ENCODE measurements around the gene TRIM47.
"Not testable (repeated sequence)": the region's sequence is repeated elsewhere in the genome, so short reads cannot be mapped to it uniquely, and the experiment has no call there.

TRIM47 gene

GRCh38 chr17:75891022-75891604 is 12.7 kb upstream of the TRIM47 start:
- DNase-seq, result no peak

GRCh38 chr17:75889454-75889853 is 11.1 kb upstream of the TRIM47 start:
- no peak for DNase-seq

GRCh38 chr17:75888484-75888883 is 10.1 kb upstream of the TRIM47 start:
- DNase-seq, result no peak

GRCh38 chr17:75885860-75886259 is 7.5 kb upstream of the TRIM47 start:
- DNase-seq, result not testable (repeated sequence)

- DNase-seq, result no peak
These were observed 7.0 kb upstream of the TRIM47 start for GRCh38 chr17:75885431-75885830.

- DNase-seq, result no peak
These were observed 3.5 kb upstream of the TRIM47 start for GRCh38 chr17:75881678-75882454.

- no peak for DNase-seq
These were observed 1.9 kb upstream of the TRIM47 start for GRCh38 chr17:75880266-75880665.

- DNase-seq, result no peak
These were observed 618 bp downstream of the TRIM47 start for GRCh38 chr17:75877752-75878173.

- peak; percentile 56 for DNase-seq
These were observed 1.2 kb downstream of the TRIM47 start for GRCh38 chr17:75876938-75877751.

- no peak for DNase-seq
These were observed 2.0 kb downstream of the TRIM47 start for GRCh38 chr17:75876190-75876937.

- DNase-seq, result peak; percentile 72
These were observed 2.5 kb downstream of the TRIM47 start for GRCh38 chr17:75875940-75876189.

GRCh38 chr17:75875182-75875939 is 3.0 kb downstream of the TRIM47 start:
- DNase-seq, result peak; percentile 72

- no peak for DNase-seq
These were observed 3.8 kb downstream of the TRIM47 start for GRCh38 chr17:75874323-75875181.

- DNase-seq, result no peak
These were observed 4.6 kb downstream of the TRIM47 start for GRCh38 chr17:75873587-75874322.

GRCh38 chr17:75872434-75873351 is 5.7 kb downstream of the TRIM47 start:
- DNase-seq, result no peak

- not testable (repeated sequence) for DNase-seq
These were observed 8.2 kb downstream of the TRIM47 start for GRCh38 chr17:75870228-75870627.

GRCh38 chr17:75869282-75870141 is 8.9 kb downstream of the TRIM47 start:
- peak; percentile 64 for DNase-seq

GRCh38 chr17:75868730-75869281 is 9.6 kb downstream of the TRIM47 start:
- not testable (repeated sequence) for DNase-seq
